ENCODE data around the gene NFATC3. TPM values are rescaled to one million over a fixed set of nuclear protein-coding genes. Genes with fewer than 3 reads are reported as not detected.
"Not testable (repeated sequence)": the region's sequence is repeated elsewhere in the genome, so short reads cannot be mapped to it uniquely, and the experiment has no call there.

NFATC3 gene
- total RNA-seq, 1 donor from 2014 or later, result 136 TPM

- intact Hi-C loops (cut with micrococcal nuclease), result loop anchor here (2.0 kb wide), 1 partner anchor 22 kb away; no protein-coding TSS in a partner anchor
- DNase-seq (ENCODE audit: low spot score), result no peak
- peak overlapping the region; percentile 35 for H3K27ac Mint-ChIP-seq
- no peaks in the 10 kb centered on the region for H3K27me3 Mint-ChIP-seq (ENCODE audit: low read depth)
- H3K36me3 Mint-ChIP-seq (ENCODE audit: low read depth), result peaks cover 41% of the 10 kb centered on the region
- no peak overlapping the region for H3K4me3 Mint-ChIP-seq (ENCODE audit: low read depth)
- peaks cover 63% of the 10 kb centered on the region for H3K4me1 Mint-ChIP-seq (ENCODE audit: low read depth)
- peaks cover 11% of the 10 kb centered on the region for H3K9me3 Mint-ChIP-seq
Measured at GRCh38 chr16:68116256-68116867, 31.2 kb downstream of the NFATC3 start.

GRCh38 chr16:68117884-68118283 lies 32.7 kb downstream of the NFATC3 start:
- intact Hi-C loops (cut with micrococcal nuclease), result loop anchor here (2.0 kb wide), 1 partner anchor 23 kb away; no protein-coding TSS in a partner anchor
- no peak for DNase-seq (ENCODE audit: low spot score)
- Mint-ChIP-seq H3K27me3 (ENCODE audit: low read depth) (no peaks in the 10 kb centered on the region), H3K9me3 (peaks cover under 1% of the 10 kb centered on the region), H3K4me1 (ENCODE audit: low read depth) (peaks cover 64% of the 10 kb centered on the region), H3K36me3 (ENCODE audit: low read depth) (peaks cover 43% of the 10 kb centered on the region), H3K27ac (peak overlapping the region; percentile 81), H3K4me3 (ENCODE audit: low read depth) (peak overlapping the region; percentile 20)

GRCh38 chr16:68118954-68119353 lies 33.8 kb downstream of the NFATC3 start:
- H3K27ac Mint-ChIP-seq; H3K4me3 Mint-ChIP-seq (ENCODE audit: low read depth); H3K27me3 Mint-ChIP-seq (ENCODE audit: low read depth); H3K9me3 Mint-ChIP-seq; DNase-seq (ENCODE audit: low spot score); intact Hi-C loops (cut with micrococcal nuclease): not testable (repeated sequence)
- Mint-ChIP-seq H3K36me3 (ENCODE audit: low read depth) (peaks cover 43% of the 10 kb centered on the region), H3K4me1 (ENCODE audit: low read depth) (peaks cover 54% of the 10 kb centered on the region)

- Mint-ChIP-seq H3K4me1 (ENCODE audit: low read depth) (peaks cover 52% of the 10 kb centered on the region), H3K27ac (peak overlapping the region; percentile 15), H3K36me3 (ENCODE audit: low read depth) (peaks cover 47% of the 10 kb centered on the region)
- DNase-seq (ENCODE audit: low spot score); intact Hi-C loops (cut with micrococcal nuclease); H3K9me3 Mint-ChIP-seq; H3K4me3 Mint-ChIP-seq (ENCODE audit: low read depth); H3K27me3 Mint-ChIP-seq (ENCODE audit: low read depth): not testable (repeated sequence)
Measured at GRCh38 chr16:68120496-68120895, 35.3 kb downstream of the NFATC3 start.

- Mint-ChIP-seq H3K4me1 (ENCODE audit: low read depth) (peaks cover 35% of the 10 kb centered on the region), H3K27ac (no peak overlapping the region), H3K36me3 (ENCODE audit: low read depth) (peaks cover 57% of the 10 kb centered on the region), H3K9me3 (no peaks in the 10 kb centered on the region), H3K4me3 (ENCODE audit: low read depth) (no peak overlapping the region), H3K27me3 (ENCODE audit: low read depth) (no peaks in the 10 kb centered on the region)
- no peak for DNase-seq (ENCODE audit: low spot score)
- intact Hi-C loops (cut with micrococcal nuclease), result no loop called here
Measured at GRCh38 chr16:68126395-68126794, 41.2 kb downstream of the NFATC3 start.

GRCh38 chr16:68128577-68129305 lies 43.6 kb downstream of the NFATC3 start:
- Mint-ChIP-seq H3K9me3 (no peaks in the 10 kb centered on the region), H3K4me3 (ENCODE audit: low read depth) (no peak overlapping the region), H3K27me3 (ENCODE audit: low read depth) (no peaks in the 10 kb centered on the region), H3K4me1 (ENCODE audit: low read depth) (peaks cover 30% of the 10 kb centered on the region), H3K27ac (no peak overlapping the region), H3K36me3 (ENCODE audit: low read depth) (peaks cover 53% of the 10 kb centered on the region)
- intact Hi-C loops (cut with micrococcal nuclease), result no loop called here
- DNase-seq (ENCODE audit: low spot score), result no peak

GRCh38 chr16:68130520-68130919 lies 45.4 kb downstream of the NFATC3 start:
- H3K36me3 Mint-ChIP-seq (ENCODE audit: low read depth), result peaks cover 56% of the 10 kb centered on the region
- no peak overlapping the region for H3K27ac Mint-ChIP-seq
- H3K4me1 Mint-ChIP-seq (ENCODE audit: low read depth), result peaks cover 32% of the 10 kb centered on the region
- intact Hi-C loops (cut with micrococcal nuclease), result no loop called here
- no peak overlapping the region for H3K4me3 Mint-ChIP-seq (ENCODE audit: low read depth)
- no peak for DNase-seq (ENCODE audit: low spot score)
- no peaks in the 10 kb centered on the region for H3K27me3 Mint-ChIP-seq (ENCODE audit: low read depth)
- no peaks in the 10 kb centered on the region for H3K9me3 Mint-ChIP-seq

GRCh38 chr16:68131813-68132706 lies 46.9 kb downstream of the NFATC3 start:
- Mint-ChIP-seq H3K4me3 (ENCODE audit: low read depth) (peak overlapping the region; percentile 0), H3K9me3 (no peaks in the 10 kb centered on the region), H3K36me3 (ENCODE audit: low read depth) (peaks cover 54% of the 10 kb centered on the region), H3K27ac (peak overlapping the region; percentile 9), H3K4me1 (ENCODE audit: low read depth) (peaks cover 36% of the 10 kb centered on the region), H3K27me3 (ENCODE audit: low read depth) (no peaks in the 10 kb centered on the region)
- intact Hi-C loops (cut with micrococcal nuclease), result no loop called here
- no peak for DNase-seq (ENCODE audit: low spot score)

- H3K27me3 Mint-ChIP-seq (ENCODE audit: low read depth); H3K27ac Mint-ChIP-seq; intact Hi-C loops (cut with micrococcal nuclease); DNase-seq (ENCODE audit: low spot score); H3K9me3 Mint-ChIP-seq; H3K4me3 Mint-ChIP-seq (ENCODE audit: low read depth): not testable (repeated sequence)
- H3K4me1 Mint-ChIP-seq (ENCODE audit: low read depth), result peaks cover 33% of the 10 kb centered on the region
- H3K36me3 Mint-ChIP-seq (ENCODE audit: low read depth), result peaks cover 50% of the 10 kb centered on the region
Measured at GRCh38 chr16:68133000-68133399, 47.8 kb downstream of the NFATC3 start.

GRCh38 chr16:68134644-68135043 lies 49.5 kb downstream of the NFATC3 start:
- Mint-ChIP-seq H3K27me3 (ENCODE audit: low read depth) (no peaks in the 10 kb centered on the region), H3K36me3 (ENCODE audit: low read depth) (peaks cover 64% of the 10 kb centered on the region), H3K27ac (no peak overlapping the region), H3K4me3 (ENCODE audit: low read depth) (no peak overlapping the region), H3K9me3 (no peaks in the 10 kb centered on the region), H3K4me1 (ENCODE audit: low read depth) (peaks cover 37% of the 10 kb centered on the region)
- intact Hi-C loops (cut with micrococcal nuclease), result no loop called here
- DNase-seq (ENCODE audit: low spot score), result no peak

GRCh38 chr16:68136515-68136914 lies 51.3 kb downstream of the NFATC3 start:
- no peak overlapping the region for H3K27ac Mint-ChIP-seq
- no peak for DNase-seq (ENCODE audit: low spot score)
- H3K27me3 Mint-ChIP-seq (ENCODE audit: low read depth), result no peaks in the 10 kb centered on the region
- no peak overlapping the region for H3K4me3 Mint-ChIP-seq (ENCODE audit: low read depth)
- H3K9me3 Mint-ChIP-seq, result no peaks in the 10 kb centered on the region
- intact Hi-C loops (cut with micrococcal nuclease), result no loop called here
- H3K4me1 Mint-ChIP-seq (ENCODE audit: low read depth), result peaks cover 32% of the 10 kb centered on the region
- H3K36me3 Mint-ChIP-seq (ENCODE audit: low read depth), result peaks cover 63% of the 10 kb centered on the region

- intact Hi-C loops (cut with micrococcal nuclease), result no loop called here
- no peak overlapping the region for H3K4me3 Mint-ChIP-seq (ENCODE audit: low read depth)
- no peak for DNase-seq (ENCODE audit: low spot score)
- H3K27ac Mint-ChIP-seq, result no peak overlapping the region
- H3K36me3 Mint-ChIP-seq (ENCODE audit: low read depth), result peaks cover 53% of the 10 kb centered on the region
- no peaks in the 10 kb centered on the region for H3K9me3 Mint-ChIP-seq
- H3K4me1 Mint-ChIP-seq (ENCODE audit: low read depth), result peaks cover 42% of the 10 kb centered on the region
- no peaks in the 10 kb centered on the region for H3K27me3 Mint-ChIP-seq (ENCODE audit: low read depth)
Measured at GRCh38 chr16:68144008-68144407, 58.8 kb downstream of the NFATC3 start.
